Smooth muscle cell (in vitro differentiated cells): Measurements from ENCODE around the gene ATP1A1. TPM values are rescaled to one million over a fixed set of nuclear protein-coding genes. Genes with fewer than 3 reads are reported as not detected.

Experiments used
- DNase-seq: peaks from one replicate; lab custom pipeline; 2025; ENCODE audit not compliant: unreplicated experiment; lab: John Stamatoyannopoulos, UW
- H2AFZ ChIP-seq: fragments of 200-600 bp; sonication (generic); 2 replicates; pipeline ENCODE4 v1.6.0; 2016; ENCODE audit warnings: antibody characterized with exemption, low read depth, mild to moderate bottlenecking
- H3F3A ChIP-seq: fragments of 200-600 bp; sonication (generic); 2 replicates; pipeline ENCODE4 v1.6.0; 2017; ENCODE audit warnings: antibody characterized with exemption, low read depth
- H3K27ac ChIP-seq: fragments of 200-600 bp; sonication (generic); 2 replicates; pipeline ENCODE4 v1.5.1; 2016; ENCODE audit warnings: low read depth, mild to moderate bottlenecking
- H3K27me3 ChIP-seq: fragments of 200-600 bp; sonication (generic); 2 replicates; pipeline ENCODE4 v1.6.1; 2016; ENCODE audit warnings: low read depth, mild to moderate bottlenecking
- H3K36me3 ChIP-seq: fragments of 200-600 bp; sonication (generic); 2 replicates; pipeline ENCODE4 v1.5.1; 2016; ENCODE audit warnings: low read depth
- H3K4me1 ChIP-seq: fragments of 200-600 bp; sonication (generic); 2 replicates; pipeline ENCODE4 v1.5.1; 2016; ENCODE audit warnings: low read depth
- H3K4me2 ChIP-seq: fragments of 200-600 bp; sonication (generic); 2 replicates; pipeline ENCODE4 v1.6.0; 2016; ENCODE audit warnings: mild to moderate bottlenecking
- H3K4me3 ChIP-seq: fragments of 200-600 bp; sonication (generic); 2 replicates; pipeline ENCODE4 v1.5.1; 2016; ENCODE audit warnings: mild to moderate bottlenecking
- H3K79me2 ChIP-seq: fragments of 200-600 bp; sonication (generic); 2 replicates; pipeline ENCODE4 v1.6.0; 2016; ENCODE audit warnings: low read depth, mild to moderate bottlenecking
- H3K9ac ChIP-seq: fragments of 200-600 bp; sonication (generic); 2 replicates; pipeline ENCODE4 v1.6.0; 2016; ENCODE audit warnings: low read depth
- H3K9me3 ChIP-seq: fragments of 200-600 bp; sonication (generic); replicated peaks from 2 replicates; pipeline ENCODE4 v1.5.1; 2016; ENCODE audit warnings: low read depth
- H4K20me1 ChIP-seq: fragments of 200-600 bp; sonication (generic); 2 replicates; pipeline ENCODE4 v1.6.0; 2016; ENCODE audit warnings: low read depth
- WGBS: methylation state at CpG from one replicate; pipeline ENCODE4 v1.1.7; 2016; ENCODE audit warnings: low lambda C conversion rate; 5-methylcytosine and 5-hydroxymethylcytosine counted together
- polyA plus RNA-seq: library from polyadenylated mRNA; unstranded; fragments of >200 nt; fragmentation: Nextera tagmentation; extraction: Ambion mirVana; gene quantifications from 2 replicates; pipeline ENCODE4 v1.2.1, GENCODE V29; 2016
- total RNA-seq: library from RNA; depleted of rRNA; stranded (reverse); fragments of >200 nt; gene quantifications from 2 replicates; pipeline ENCODE4 v1.2.3, GENCODE V29; 2014
- TF ChIP-seq, protein P1 (sequence below): fragments of 200-600 bp; sonication (generic); IDR thresholded peaks from 2 replicates; pipeline ENCODE4 v1.5.1; 2017; ENCODE audit warnings: borderline replicate concordance, mild to moderate bottlenecking, antibody characterized with exemption; ENCODE audit not compliant: insufficient read depth, poor library complexity, severe bottlenecking

ATP1A1 gene
- total and polyA plus RNA-seq, 2 experiments from 2014 or later = 75.7 to 104 TPM

DNA sequence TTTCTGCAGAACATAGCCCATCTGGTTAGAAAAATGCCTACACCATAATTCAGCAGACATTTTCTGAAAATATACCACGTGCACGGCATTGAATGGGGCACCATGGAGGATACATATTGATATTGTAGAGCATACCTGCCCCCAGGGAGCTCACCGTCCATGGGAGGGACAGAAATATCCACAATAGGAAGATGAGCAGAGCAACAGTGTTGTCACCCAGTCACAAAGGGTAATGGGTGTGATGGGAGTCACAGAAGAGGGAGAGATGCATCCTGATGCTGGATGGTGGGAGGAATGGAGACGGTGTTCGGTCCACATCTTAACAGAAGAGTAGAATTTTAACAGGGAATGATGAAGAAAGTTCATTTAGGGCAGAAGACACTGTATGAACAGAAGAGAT, 51.4 kb downstream of the ATP1A1 start:
- Histone ChIP-seq H3K9ac (no peak overlapping the region), H2AFZ (no peak overlapping the region), H3K27me3 (peaks cover 4% of the 10 kb centered on the region), H3K79me2 (no peaks in the 10 kb centered on the region), H3K4me3 (no peak overlapping the region), H3K9me3 (no peaks in the 10 kb centered on the region), H4K20me1 (no peaks in the 10 kb centered on the region), H3K36me3 (no peaks in the 10 kb centered on the region), H3K4me1 (no peaks in the 10 kb centered on the region), H3K27ac (no peak overlapping the region), H3K4me2 (no peak overlapping the region), H3F3A (no peaks in the 10 kb centered on the region)
- WGBS = 88% methylated on average over 5 of the region's 5 CpGs
- TF ChIP-seq, protein P1, sequence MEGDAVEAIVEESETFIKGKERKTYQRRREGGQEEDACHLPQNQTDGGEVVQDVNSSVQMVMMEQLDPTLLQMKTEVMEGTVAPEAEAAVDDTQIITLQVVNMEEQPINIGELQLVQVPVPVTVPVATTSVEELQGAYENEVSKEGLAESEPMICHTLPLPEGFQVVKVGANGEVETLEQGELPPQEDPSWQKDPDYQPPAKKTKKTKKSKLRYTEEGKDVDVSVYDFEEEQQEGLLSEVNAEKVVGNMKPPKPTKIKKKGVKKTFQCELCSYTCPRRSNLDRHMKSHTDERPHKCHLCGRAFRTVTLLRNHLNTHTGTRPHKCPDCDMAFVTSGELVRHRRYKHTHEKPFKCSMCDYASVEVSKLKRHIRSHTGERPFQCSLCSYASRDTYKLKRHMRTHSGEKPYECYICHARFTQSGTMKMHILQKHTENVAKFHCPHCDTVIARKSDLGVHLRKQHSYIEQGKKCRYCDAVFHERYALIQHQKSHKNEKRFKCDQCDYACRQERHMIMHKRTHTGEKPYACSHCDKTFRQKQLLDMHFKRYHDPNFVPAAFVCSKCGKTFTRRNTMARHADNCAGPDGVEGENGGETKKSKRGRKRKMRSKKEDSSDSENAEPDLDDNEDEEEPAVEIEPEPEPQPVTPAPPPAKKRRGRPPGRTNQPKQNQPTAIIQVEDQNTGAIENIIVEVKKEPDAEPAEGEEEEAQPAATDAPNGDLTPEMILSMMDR = no peak
- DNase-seq = no peak

DNA sequence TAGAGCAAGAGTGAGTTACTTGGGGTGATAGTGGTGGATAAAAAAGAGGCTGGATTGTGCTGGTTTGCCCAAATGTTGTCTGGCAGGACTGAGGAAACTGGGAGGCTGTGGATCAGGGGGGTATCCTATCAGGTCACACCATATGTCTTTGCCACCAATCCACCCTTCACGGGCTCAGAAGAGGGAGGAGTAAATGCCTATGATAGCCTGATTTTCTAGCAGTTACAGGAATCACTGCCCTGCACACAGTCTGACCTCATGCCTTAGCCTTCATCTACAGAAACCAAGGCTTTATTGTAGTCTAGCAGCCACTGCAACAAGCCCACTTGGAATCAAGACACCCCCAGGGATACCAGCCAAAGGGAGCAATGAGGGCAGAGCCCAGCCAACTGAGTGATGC, 51.8 kb downstream of the ATP1A1 start:
- H3K27me3 ChIP-seq = peaks cover 4% of the 10 kb centered on the region
- no peak overlapping the region for H3K9ac ChIP-seq
- H3K9me3 ChIP-seq = no peaks in the 10 kb centered on the region
- no peak overlapping the region for H3K4me3 ChIP-seq
- no peaks in the 10 kb centered on the region for H4K20me1 ChIP-seq
- H3K36me3 ChIP-seq = no peaks in the 10 kb centered on the region
- H3K4me2 ChIP-seq = no peak overlapping the region
- no peaks in the 10 kb centered on the region for H3K4me1 ChIP-seq
- TF ChIP-seq, protein P1 = no peak
- no peaks in the 10 kb centered on the region for H3K79me2 ChIP-seq
- H3K27ac ChIP-seq = no peak overlapping the region
- H2AFZ ChIP-seq = no peak overlapping the region
- no peak for DNase-seq
- no peaks in the 10 kb centered on the region for H3F3A ChIP-seq
- 84% methylated on average over 1 of the region's 1 CpG for WGBS

DNA sequence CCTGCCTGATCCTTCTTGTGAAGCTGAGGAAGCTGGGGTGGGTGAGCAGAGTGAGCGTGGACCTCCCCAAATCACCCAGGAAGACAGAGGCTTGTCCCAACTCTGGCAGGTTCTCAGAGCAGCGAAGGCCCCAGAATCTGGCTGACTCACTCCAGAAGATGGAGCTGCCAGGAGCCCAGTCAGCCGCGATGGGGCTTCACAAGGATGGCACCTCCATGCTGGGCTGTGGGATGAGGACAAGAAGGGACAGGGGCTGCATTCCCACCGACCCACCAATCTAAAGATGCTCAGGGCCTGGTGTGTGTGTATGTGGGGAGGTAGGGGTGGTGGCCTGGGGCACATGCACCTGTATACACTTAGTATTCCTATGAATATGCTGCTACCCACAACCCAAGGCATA, 52.9 kb downstream of the ATP1A1 start:
- H3K27me3 ChIP-seq = peaks cover 4% of the 10 kb centered on the region
- WGBS = 86% methylated on average over 5 of the region's 5 CpGs
- no peak overlapping the region for H3K4me2 ChIP-seq
- no peak overlapping the region for H3K4me3 ChIP-seq
- no peak for DNase-seq
- no peaks in the 10 kb centered on the region for H3K36me3 ChIP-seq
- no peaks in the 10 kb centered on the region for H4K20me1 ChIP-seq
- TF ChIP-seq, protein P1 = no peak
- no peaks in the 10 kb centered on the region for H3K9me3 ChIP-seq
- no peak overlapping the region for H2AFZ ChIP-seq
- H3K4me1 ChIP-seq = no peaks in the 10 kb centered on the region
- no peaks in the 10 kb centered on the region for H3F3A ChIP-seq
- no peak overlapping the region for H3K9ac ChIP-seq
- no peaks in the 10 kb centered on the region for H3K79me2 ChIP-seq
- no peak overlapping the region for H3K27ac ChIP-seq

DNA sequence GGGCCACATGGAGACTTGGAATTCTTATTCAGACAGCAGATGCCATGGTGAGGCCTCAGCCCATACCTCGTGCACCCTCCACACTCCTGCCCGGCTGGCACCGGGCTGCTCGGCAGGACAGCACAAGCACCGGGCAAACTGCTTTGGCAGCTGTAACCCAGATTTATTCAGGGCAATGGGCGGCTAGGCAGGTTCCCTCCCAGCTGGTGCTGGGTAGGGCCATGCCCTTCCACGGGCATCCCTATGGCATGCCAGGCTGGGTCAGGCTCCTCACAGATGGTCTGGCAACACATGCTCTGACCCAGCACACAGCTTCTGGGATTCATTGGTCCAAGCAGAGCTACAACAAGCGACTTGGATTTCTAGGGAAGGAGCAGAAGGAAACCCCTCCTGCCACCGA, 53.4 kb downstream of the ATP1A1 start:
- no peak overlapping the region for H3K27ac ChIP-seq
- peaks cover 4% of the 10 kb centered on the region for H3K27me3 ChIP-seq
- no peak overlapping the region for H2AFZ ChIP-seq
- no peak overlapping the region for H3K4me3 ChIP-seq
- DNase-seq = no peak
- H3K9ac ChIP-seq = no peak overlapping the region
- H4K20me1 ChIP-seq = no peaks in the 10 kb centered on the region
- no peak overlapping the region for H3K4me2 ChIP-seq
- H3K9me3 ChIP-seq = no peaks in the 10 kb centered on the region
- no peaks in the 10 kb centered on the region for H3K36me3 ChIP-seq
- 91% methylated on average over 9 of the region's 9 CpGs for WGBS
- no peaks in the 10 kb centered on the region for H3K4me1 ChIP-seq
- no peaks in the 10 kb centered on the region for H3F3A ChIP-seq
- H3K79me2 ChIP-seq = no peaks in the 10 kb centered on the region
- TF ChIP-seq, protein P1 = no peak
